Adrenal gland (tissue), 12 donors: ENCODE measurements around the gene SDK1. TPM values are rescaled to one million over a fixed set of nuclear protein-coding genes. Genes with fewer than 3 reads are reported as not detected.
"Not testable (repeated sequence)": the region's sequence is repeated elsewhere in the genome, so short reads cannot be mapped to it uniquely, and the experiment has no call there.

ENCODE experiments used
- DNase-seq, 7 donors: peaks; one replicate each; pipeline ENCODE4 v3.0.0-alpha.2; 2019 to 2020
- H3K27ac ChIP-seq, 5 donors: fragments of 200-600 bp; sonication (generic) in 4 of 5; 1 replicate in 3 of 5; 2 replicates in 2 of 5; pipeline versions ENCODE4 v1.5.1 to v1.8.0; 2016 to 2020; ENCODE audit warnings: mild to moderate bottlenecking in 1 of 5
- H3K27me3 ChIP-seq: fragments of 200-600 bp; 2 replicates; pipeline ENCODE4 v1.8.0; 2021
- H3K36me3 ChIP-seq, 2 donors: fragments of 200-600 bp; replicated peaks in 1 of 2; 1 replicate in 1 of 2; 2 replicates in 1 of 2; pipeline versions ENCODE4 v1.5.1 to v1.8.0; 2018 to 2022
- H3K4me1 ChIP-seq, 2 donors: fragments of 200-600 bp; replicated peaks in 1 of 2; 1 replicate in 1 of 2; 2 replicates in 1 of 2; pipeline versions ENCODE4 v1.5.1 to v1.8.0; 2018 to 2021
- H3K4me3 ChIP-seq, 4 donors: fragments of 200-600 bp; sonication (generic) in 3 of 4; one replicate each; pipeline ENCODE4 v1.5.1; 2016 to 2018
- H3K9me3 ChIP-seq, 3 donors: fragments of 200-600 bp; sonication (generic) in 1 of 3; replicated peaks in 1 of 3; 1 replicate in 2 of 3; 2 replicates in 1 of 3; pipeline versions ENCODE4 v1.5.1 to v1.8.0; 2016 to 2021
- POLR2A ChIP-seq, 2 donors: fragments of 450-650 bp; IDR thresholded peaks; one replicate each; pipeline ENCODE4 v1.6.1; 2017; ENCODE audit warnings: antibody characterized with exemption in 2 of 2, mild to moderate bottlenecking in 2 of 2, moderate library complexity in 1 of 2
- WGBS, 4 donors: extraction: QIAGEN DNeasy Blood & Tissue Kit in 2 of 4; methylation state at CpG; one replicate each; pipeline versions ENCODE4 v1.1.5 to v1.1.7; 2013 to 2017; 5-methylcytosine and 5-hydroxymethylcytosine counted together
- intact Hi-C, 2 donors: fragments of 100-400 bp; cut with DNase I; formaldehyde crosslinking; loops; one replicate each; pipeline versions ENCODE4 v1.14.1 to v1.15.0; 2022 to 2023
- polyA plus RNA-seq, 3 donors: library from polyadenylated mRNA; stranded (reverse); fragments of 200-250 nt in 2 of 3; fragments of 350-450 nt in 1 of 3; fragmentation: Illumina TruSeq in 1 of 3; extraction: RNeasy Lipid Tissue Mini Kit (QIAGEN cat#74804) in 1 of 3; gene quantifications; one replicate each; pipeline ENCODE4 v1.2.3, GENCODE V29; 2013 to 2014
- total RNA-seq, 9 donors: library from RNA; depleted of rRNA in 4 of 9; stranded (reverse); fragments of >200 nt in 4 of 9; fragments of 120-200 nt in 1 of 9; fragmentation: NEBNext Ultra II Directional in 1 of 9; extraction: Animal tissue kit (Norgen Biotek cat#: 25700) in 1 of 9; gene quantifications; one replicate each; pipeline versions ENCODE4 v1.1.0 to v1.2.4, GENCODE V29; 2013 to 2023
- TF ChIP-seq, protein P1 (sequence below), 6 experiments: fragments of 450-650 bp in 4 of 6; fragments of 200-600 bp in 2 of 6; sonication (generic) in 1 of 6; IDR thresholded peaks; 1 replicate in 5 of 6; 2 replicates in 1 of 6; pipeline versions ENCODE4 v1.5.1 to v1.8.0; 2016 to 2021; ENCODE audit warnings: antibody characterized with exemption in 6 of 6, mild to moderate bottlenecking in 2 of 6, moderate library complexity in 1 of 6
- donor health status: healthy with polysubstance abuse.
- donor health status: Bipolar disorder and iron deficiency.
- donor health status: DM: yes; HTN: yes; CAD: no.
- donor health status: DM: no; HTN: no; CAD: no.
- donor health status: DM: no; HTN: no; CAD: no.
- donor health status: DM: yes; HTN: yes; CAD: no.

SDK1 gene
- total and polyA plus RNA-seq, 12 donors = 0.50 to 3.6 (median 1.5) TPM

DNA sequence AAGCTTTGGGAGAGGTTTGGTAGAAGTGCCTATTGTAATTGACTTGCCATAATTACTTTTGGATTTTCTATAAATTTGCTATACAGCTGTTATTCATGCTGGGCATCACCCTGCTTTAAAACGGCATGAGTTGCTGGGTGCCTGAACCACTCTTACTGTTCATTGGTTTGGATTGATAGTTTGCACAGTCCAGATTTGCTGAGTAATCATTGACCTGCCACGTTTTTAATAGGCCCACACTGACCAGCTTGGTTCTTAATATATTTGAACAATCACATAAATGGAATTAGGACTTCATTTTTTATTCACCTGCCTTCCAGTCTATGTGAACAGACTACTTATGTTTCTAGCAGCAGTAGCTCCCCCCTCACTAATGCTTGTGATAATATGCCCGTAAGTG is 630.8 kb downstream of the SDK1 start:
- Histone ChIP-seq H3K27me3 (no peaks in the 10 kb centered on the region), H3K4me3 (no peak overlapping the region), H3K4me1 (no peaks in the 10 kb centered on the region), H3K36me3 (no peaks in the 10 kb centered on the region), H3K27ac (no peak overlapping the region), H3K9me3 (peaks cover 0 to 4% (median 0%) of the 10 kb centered on the region in 3 donors)
- TF ChIP-seq, protein P1, sequence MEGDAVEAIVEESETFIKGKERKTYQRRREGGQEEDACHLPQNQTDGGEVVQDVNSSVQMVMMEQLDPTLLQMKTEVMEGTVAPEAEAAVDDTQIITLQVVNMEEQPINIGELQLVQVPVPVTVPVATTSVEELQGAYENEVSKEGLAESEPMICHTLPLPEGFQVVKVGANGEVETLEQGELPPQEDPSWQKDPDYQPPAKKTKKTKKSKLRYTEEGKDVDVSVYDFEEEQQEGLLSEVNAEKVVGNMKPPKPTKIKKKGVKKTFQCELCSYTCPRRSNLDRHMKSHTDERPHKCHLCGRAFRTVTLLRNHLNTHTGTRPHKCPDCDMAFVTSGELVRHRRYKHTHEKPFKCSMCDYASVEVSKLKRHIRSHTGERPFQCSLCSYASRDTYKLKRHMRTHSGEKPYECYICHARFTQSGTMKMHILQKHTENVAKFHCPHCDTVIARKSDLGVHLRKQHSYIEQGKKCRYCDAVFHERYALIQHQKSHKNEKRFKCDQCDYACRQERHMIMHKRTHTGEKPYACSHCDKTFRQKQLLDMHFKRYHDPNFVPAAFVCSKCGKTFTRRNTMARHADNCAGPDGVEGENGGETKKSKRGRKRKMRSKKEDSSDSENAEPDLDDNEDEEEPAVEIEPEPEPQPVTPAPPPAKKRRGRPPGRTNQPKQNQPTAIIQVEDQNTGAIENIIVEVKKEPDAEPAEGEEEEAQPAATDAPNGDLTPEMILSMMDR (IDR thresholded peaks at IDR 0.05) = no peak
- TF ChIP-seq POLR2A (IDR thresholded peaks at IDR 0.05) = no peak
- DNase-seq = no peak
- WGBS, 4 donors = 46 to 58% (median 55%) methylated on average over 3 of the region's 3 CpGs
- intact Hi-C loops = no loop called here

DNA sequence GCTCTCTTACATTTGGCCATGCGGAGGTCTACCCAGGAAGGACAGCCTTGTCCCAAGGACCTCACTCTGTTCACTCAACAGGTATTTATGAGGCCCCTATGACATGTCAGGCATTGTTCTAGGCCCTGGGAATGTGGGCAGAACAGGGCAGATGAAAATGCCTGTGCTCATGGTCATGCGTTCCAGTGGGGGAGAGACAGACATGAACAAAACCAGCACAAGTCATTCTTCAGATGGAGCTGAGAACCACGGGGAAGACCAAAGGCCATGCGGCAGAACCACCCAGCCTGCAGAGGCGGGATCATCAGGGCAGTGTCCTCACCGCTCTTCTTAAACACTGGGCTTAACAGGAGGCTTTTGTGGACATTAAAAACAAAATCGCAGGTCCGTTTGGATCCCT is 636.1 kb downstream of the SDK1 start:
- peaks cover 0 to 4% (median 0%) of the 10 kb centered on the region in 3 donors for H3K9me3 ChIP-seq
- peak in 1 of 7 donors; percentile 21 for DNase-seq
- no peaks in the 10 kb centered on the region for H3K36me3 ChIP-seq
- no peaks in the 10 kb centered on the region for H3K27me3 ChIP-seq
- TF ChIP-seq POLR2A (IDR thresholded peaks at IDR 0.05) = no peak
- TF ChIP-seq, protein P1 (IDR thresholded peaks at IDR 0.05) = no peak
- no peaks in the 10 kb centered on the region for H3K4me1 ChIP-seq
- 88 to 92% (median 90%) methylated on average over 7 to 8 of the region's 8 CpGs for WGBS, 4 donors
- intact Hi-C loops = no loop called here
- H3K4me3 ChIP-seq = no peak overlapping the region
- H3K27ac ChIP-seq = no peak overlapping the region

DNA sequence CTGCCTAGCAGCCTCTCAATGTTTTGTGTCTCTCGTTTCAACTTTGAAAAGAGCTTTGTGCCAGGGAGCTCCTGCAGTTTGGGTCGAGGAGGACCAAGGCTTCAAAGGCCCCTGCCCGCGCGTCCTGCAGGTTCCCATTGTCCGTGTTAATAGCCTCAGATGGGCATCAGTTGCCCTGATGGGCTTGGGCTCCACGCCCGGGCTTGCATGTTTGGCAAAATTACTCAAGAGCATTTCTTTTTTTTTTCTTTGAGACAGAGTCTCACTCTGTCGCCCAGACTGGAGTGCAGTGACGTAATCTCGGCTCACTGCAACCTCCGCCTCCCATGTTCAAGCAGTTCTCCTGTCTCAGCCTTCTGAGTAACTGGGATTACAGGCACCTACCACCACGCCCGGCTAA is 636.6 kb downstream of the SDK1 start:
- no peak overlapping the region for H3K27ac ChIP-seq
- H3K4me3 ChIP-seq = no peak overlapping the region
- 90 to 93% (median 91%) methylated on average over 14 of the region's 14 CpGs for WGBS, 4 donors
- no peaks in the 10 kb centered on the region for H3K27me3 ChIP-seq
- no peaks in the 10 kb centered on the region for H3K4me1 ChIP-seq
- peak in 1 of 7 donors; percentile 37 for DNase-seq
- peaks cover 0 to 4% (median 0%) of the 10 kb centered on the region in 3 donors for H3K9me3 ChIP-seq
- intact Hi-C loops = no loop called here
- TF ChIP-seq, protein P1 (IDR thresholded peaks at IDR 0.05) = no peak
- no peak for TF ChIP-seq POLR2A (IDR thresholded peaks at IDR 0.05)
- no peaks in the 10 kb centered on the region for H3K36me3 ChIP-seq

DNA sequence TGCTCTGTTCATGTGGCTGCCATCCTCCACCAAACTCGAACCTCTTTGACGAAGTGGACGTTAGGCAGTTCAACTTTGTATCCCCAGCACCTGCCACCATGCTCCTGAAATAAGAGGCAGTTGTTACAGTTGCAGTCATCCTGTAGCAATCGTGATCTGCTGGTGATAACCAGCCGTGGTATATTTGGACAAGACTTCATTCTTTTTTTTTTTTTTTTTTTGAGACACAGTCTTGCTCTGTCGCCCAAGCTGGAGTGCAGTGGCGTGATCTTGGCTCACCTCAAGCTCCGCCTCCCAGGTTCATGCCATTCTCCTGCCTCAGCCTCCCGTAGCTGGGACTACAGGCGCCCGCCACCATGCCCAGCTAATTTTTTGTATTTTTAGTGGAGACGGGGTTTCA is 640.7 kb downstream of the SDK1 start:
- intact Hi-C loops, H3K36me3 ChIP-seq, DNase-seq, H3K4me1 ChIP-seq, H3K27me3 ChIP-seq, H3K9me3 ChIP-seq, H3K4me3 ChIP-seq, H3K27ac ChIP-seq: not testable (repeated sequence)
- whole genome bisulfite sequencing, 4 donors = 88 to 93% (median 91%) methylated on average over 12 of the region's 12 CpGs

DNA sequence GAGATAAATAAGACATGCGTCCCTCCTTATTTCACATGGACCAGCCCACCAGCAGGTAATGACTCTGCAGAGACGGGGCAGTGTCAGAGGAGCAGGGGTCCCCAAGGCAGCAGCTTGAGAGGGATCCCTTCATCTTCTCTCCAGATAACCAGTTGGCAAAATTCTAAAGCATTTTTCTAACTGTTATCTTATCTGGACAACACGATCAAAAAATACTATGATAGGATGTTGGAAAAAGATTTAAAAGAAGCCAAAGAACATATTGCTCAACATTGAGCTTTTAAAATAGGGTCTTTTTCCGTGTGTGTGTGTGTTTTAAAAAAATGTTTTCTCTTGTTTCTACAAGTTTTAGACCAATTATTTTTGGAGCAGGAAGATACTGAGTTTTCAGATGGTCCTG is 641.2 kb downstream of the SDK1 start:
- Histone ChIP-seq H3K4me3 (no peak overlapping the region), H3K27me3 (no peaks in the 10 kb centered on the region), H3K9me3 (no peaks in the 10 kb centered on the region), H3K4me1 (no peaks in the 10 kb centered on the region), H3K27ac (no peak overlapping the region), H3K36me3 (no peaks in the 10 kb centered on the region)
- 38 to 42% (median 40%) methylated on average over 4 of the region's 4 CpGs for WGBS, 4 donors
- DNase-seq = no peak
- TF ChIP-seq, protein P1 (IDR thresholded peaks at IDR 0.05) = no peak
- no peak for TF ChIP-seq POLR2A (IDR thresholded peaks at IDR 0.05)
- intact Hi-C loops = no loop called here
